CD14-positive monocyte (primary cell): Measurements from ENCODE around the gene FXYD1. TPM values are rescaled to one million over a fixed set of nuclear protein-coding genes. Genes with fewer than 3 reads are reported as not detected.
A peak's percentile ranks its signal among the peaks of the same experiment; 100 is the strongest.

Experiments
- DNase-seq, 3 donors: peaks; one replicate each; pipeline ENCODE4 v3.0.0-alpha.2; 2011 to 2022
- H2AFZ ChIP-seq: 2 replicates; pipeline ENCODE4 v1.6.0; 2012; ENCODE audit warnings: mild to moderate bottlenecking, low read depth, low read length, inconsistent platforms; ENCODE audit not compliant: insufficient read depth, poor library complexity, severe bottlenecking
- H3K27ac ChIP-seq, 2 donors: 1 replicate in 1 of 2; 2 replicates in 1 of 2; pipeline ENCODE4 v1.5.1; 2012 to 2013; ENCODE audit warnings: low read length in 2 of 2, control low read depth in 1 of 2, inconsistent platforms in 1 of 2, low read depth in 1 of 2, mild to moderate bottlenecking in 1 of 2
- H3K27me3 ChIP-seq, 2 donors: one replicate each; pipeline versions ENCODE4 v1.6.0 to v1.6.1; 2011 to 2013; ENCODE audit warnings: low read length in 2 of 2; ENCODE audit not compliant: control insufficient read depth in 2 of 2, insufficient read depth in 2 of 2
- H3K36me3 ChIP-seq, 2 donors: replicated peaks in 1 of 2; 1 replicate in 1 of 2; 2 replicates in 1 of 2; pipeline versions ENCODE4 v1.5.1 to v1.6.1; 2012 to 2013; ENCODE audit warnings: low read length in 2 of 2, control low read depth in 1 of 2, inconsistent platforms in 1 of 2, mild to moderate bottlenecking in 1 of 2; ENCODE audit not compliant: insufficient read depth in 2 of 2, control insufficient read depth in 1 of 2
- H3K4me1 ChIP-seq, 2 donors: 1 replicate in 1 of 2; 2 replicates in 1 of 2; pipeline versions ENCODE4 v1.5.1 to v1.6.1; 2012 to 2013; ENCODE audit warnings: low read length in 2 of 2, control low read depth in 1 of 2, inconsistent platforms in 1 of 2, mild to moderate bottlenecking in 1 of 2, moderate library complexity in 1 of 2; ENCODE audit not compliant: insufficient read depth in 2 of 2, control insufficient read depth in 1 of 2
- H3K4me2 ChIP-seq: replicated peaks from 2 replicates; pipeline ENCODE3; 2012; ENCODE audit warnings: low read length, moderate library complexity, mild to moderate bottlenecking; ENCODE audit not compliant: poor library complexity, severe bottlenecking; ENCODE audit errors: extremely low read depth
- H3K4me3 ChIP-seq, 3 experiments: fragments of 200-600 bp in 1 of 3; sonication (generic) in 1 of 3; replicated peaks in 1 of 3; 1 replicate in 2 of 3; 2 replicates in 1 of 3; pipeline ENCODE4 v1.5.1; 2011 to 2013; ENCODE audit warnings: low read length in 3 of 3, mild to moderate bottlenecking in 3 of 3, control low read depth in 2 of 3, low read depth in 2 of 3, inconsistent platforms in 1 of 3, moderate library complexity in 1 of 3
- H3K79me2 ChIP-seq: 2 replicates; pipeline ENCODE4 v1.6.0; 2012; ENCODE audit warnings: mild to moderate bottlenecking, control low read depth, inconsistent platforms, low read length, moderate library complexity; ENCODE audit not compliant: insufficient read depth
- H3K9ac ChIP-seq: 2 replicates; pipeline ENCODE4 v1.6.0; 2017; ENCODE audit warnings: low read length, mild to moderate bottlenecking; ENCODE audit not compliant: insufficient read depth, poor library complexity, severe bottlenecking
- H3K9me3 ChIP-seq, 2 donors: replicated peaks in 1 of 2; 1 replicate in 1 of 2; 2 replicates in 1 of 2; pipeline versions ENCODE4 v1.5.1 to v1.6.1; 2012 to 2013; ENCODE audit warnings: low read length in 2 of 2, control low read depth in 1 of 2; ENCODE audit not compliant: control insufficient read depth in 1 of 2, insufficient read depth in 1 of 2
- H4K20me1 ChIP-seq: 2 replicates; pipeline ENCODE4 v1.6.0; 2012; ENCODE audit warnings: mild to moderate bottlenecking, low read length, control low read depth, moderate library complexity; ENCODE audit not compliant: insufficient read depth
- H3K27ac Mint-ChIP-seq, 7 donors: one replicate each; pipeline ENCODE4 v1.8.0; 2020; ENCODE audit warnings: mild to moderate bottlenecking in 7 of 7, mixed read lengths in 7 of 7, moderate library complexity in 6 of 7, inconsistent platforms in 2 of 7
- H3K27me3 Mint-ChIP-seq, 3 donors: one replicate each; pipeline ENCODE4 v1.8.0; 2021 to 2022; ENCODE audit warnings: low read depth in 3 of 3, mild to moderate bottlenecking in 3 of 3, mixed read lengths in 3 of 3, moderate library complexity in 3 of 3, inconsistent platforms in 1 of 3
- H3K36me3 Mint-ChIP-seq, 2 donors: one replicate each; pipeline ENCODE4 v1.8.0; 2020; ENCODE audit warnings: mixed read lengths in 2 of 2, inconsistent platforms in 1 of 2, mild to moderate bottlenecking in 1 of 2
- H3K4me1 Mint-ChIP-seq: one replicate; pipeline ENCODE4 v1.8.0; 2020; ENCODE audit warnings: mild to moderate bottlenecking, mixed read lengths
- H3K4me3 Mint-ChIP-seq, 2 donors: one replicate each; pipeline ENCODE4 v1.8.0; 2020; ENCODE audit warnings: mild to moderate bottlenecking in 2 of 2, mixed read lengths in 2 of 2, moderate library complexity in 1 of 2
- H3K9me3 Mint-ChIP-seq, 7 donors: one replicate each; pipeline ENCODE4 v1.8.0; 2020 to 2022; ENCODE audit warnings: mixed read lengths in 7 of 7, mild to moderate bottlenecking in 6 of 7, moderate library complexity in 6 of 7, inconsistent platforms in 2 of 7
- CTCF ChIP-seq: fragments of 200-600 bp; IDR thresholded peaks from one replicate; pipeline ENCODE4 v1.8.0; 2022; ENCODE audit warnings: antibody characterized with exemption, mild to moderate bottlenecking
- WGBS: methylation state at CpG from one replicate; pipeline ENCODE4 v1.1.5; 2013; ENCODE audit warnings: missing lambda C conversion rate; ENCODE audit not compliant: insufficient coverage; 5-methylcytosine and 5-hydroxymethylcytosine counted together
- intact Hi-C, 2 donors: fragments of 100-400 bp; cut with micrococcal nuclease; formaldehyde crosslinking; loops; one replicate each; pipeline versions ENCODE4 v1.15.0 to v1.15.1; 2023
- polyA plus RNA-seq, 3 donors: library from polyadenylated mRNA; depleted of rRNA in 1 of 3; unstranded in 2 of 3; stranded (reverse) in 1 of 3; fragments of 300-500 nt in 2 of 3; fragments of >200 nt in 1 of 3; fragmentation: Illumina TruSeq in 2 of 3; gene quantifications; 1 replicate in 2 of 3; 2 replicates in 1 of 3; pipeline ENCODE4 v1.2.3, GENCODE V29; 2012 to 2021

Gene FXYD1
- polyA plus RNA-seq, 3 donors = 0.25 to 0.74 TPM; not detected in 1

GRCh38 chr19:35159606-35160005 is 21.0 kb downstream of the FXYD1 start:
- Mint-ChIP-seq H3K9me3 (peaks cover 16 to 27% (median 22%) of the 10 kb centered on the region in 7 donors), H3K27ac (peak overlapping the region in 1 of 7 donors; percentile 33), H3K36me3 (peaks cover 86 to 89% of the 10 kb centered on the region in 2 donors), H3K27me3 (peaks cover 0 to 7% (median 0%) of the 10 kb centered on the region in 3 donors), H3K4me1 (peaks cover 16% of the 10 kb centered on the region), H3K4me3 (no peak overlapping the region)
- Histone ChIP-seq H3K9ac (no peak overlapping the region), H3K4me3 (no peak overlapping the region), H3K36me3 (peaks cover 77 to 83% of the 10 kb centered on the region in 2 donors), H3K27ac (peak overlapping the region in 1 of 2 donors; percentile 34), H3K79me2 (peaks cover 97% of the 10 kb centered on the region), H3K27me3 (no peaks in the 10 kb centered on the region), H4K20me1 (peaks cover 75% of the 10 kb centered on the region), H3K9me3 (peaks cover 27 to 28% of the 10 kb centered on the region in 2 donors), H3K4me2 (no peak overlapping the region), H2AFZ (no peak overlapping the region), H3K4me1 (peaks cover 11 to 16% of the 10 kb centered on the region in 2 donors)
- intact Hi-C loops = no loop called here
- no peak for TF ChIP-seq CTCF
- 92% methylated on average over 5 of the region's 8 CpGs for WGBS
- no peak for DNase-seq

- H3K27ac ChIP-seq = no peak overlapping the region
- H3K9me3 Mint-ChIP-seq = peaks cover 18 to 32% (median 24%) of the 10 kb centered on the region in 7 donors
Measured at GRCh38 chr19:35160629-35161433, 22.2 kb downstream of the FXYD1 start.

More at GRCh38 chr19:35160629-35161433, 22.2 kb downstream of the FXYD1 start:
- DNase-seq = no peak
- Mint-ChIP-seq H3K36me3 (peaks cover 95 to 100% of the 10 kb centered on the region in 2 donors), H3K27ac (peak overlapping the region in 6 of 7 donors; percentile 21 to 81 (median 70)), H3K4me3 (no peak overlapping the region), H3K27me3 (peaks cover 0 to 2% (median 0%) of the 10 kb centered on the region in 3 donors), H3K4me1 (peaks cover 15% of the 10 kb centered on the region)
- intact Hi-C loops = no loop called here
- peaks cover 29 to 32% of the 10 kb centered on the region in 2 donors for H3K9me3 ChIP-seq
- H3K4me3 ChIP-seq = no peak overlapping the region
- H3K4me2 ChIP-seq = no peak overlapping the region
- TF ChIP-seq CTCF = no peak
- H3K79me2 ChIP-seq = peaks cover 92% of the 10 kb centered on the region
- no peaks in the 10 kb centered on the region for H3K27me3 ChIP-seq
- peaks cover 8 to 9% of the 10 kb centered on the region in 2 donors for H3K4me1 ChIP-seq
- H3K9ac ChIP-seq = no peak overlapping the region
- peaks cover 73% of the 10 kb centered on the region for H4K20me1 ChIP-seq
- H2AFZ ChIP-seq = no peak overlapping the region
- peaks cover 89 to 95% of the 10 kb centered on the region in 2 donors for H3K36me3 ChIP-seq
- WGBS = 100% methylated on average over 3 of the region's 9 CpGs
